ENCODE measurements around the gene PDE7B.
A peak's percentile ranks its signal among the peaks of the same experiment; 100 is the strongest.

PDE7B gene

GRCh38 chr6:135946674-135947073 lies 95.2 kb downstream of the PDE7B start:
- Histone ChIP-seq H3K4me3 (replicated peaks; ENCODE audit: insufficient read depth, low read length) (no peak overlapping the region), H3K27me3 (ENCODE audit: insufficient read depth, poor library complexity, severe bottlenecking) (no peaks in the 10 kb centered on the region), H3K27ac (replicated peaks) (no peak overlapping the region)
- no peak for DNase-seq (ENCODE audit: low read depth in 1 of 2, low spot score in 1 of 2)
- TF ChIP-seq CTCF (IDR thresholded peaks at IDR 0.05; ENCODE audit: insufficient read depth, low read length) (no peak), SPI1 (IDR thresholded peaks at IDR 0.05; ENCODE audit: borderline replicate concordance, low read depth) (no peak), GABPA (IDR thresholded peaks at IDR 0.05; ENCODE audit: low read depth) (no peak), POLR2AphosphoS5 (IDR thresholded peaks at IDR 0.05; ENCODE audit: low read depth) (no peak), REST (IDR thresholded peaks at IDR 0.05; ENCODE audit: insufficient replicate concordance, low read depth) (no peak)

GRCh38 chr6:135950669-135951068 lies 99.2 kb downstream of the PDE7B start:
- TF ChIP-seq POLR2AphosphoS5 (IDR thresholded peaks at IDR 0.05; ENCODE audit: low read depth), result no peak
- Histone ChIP-seq H3K27me3 (ENCODE audit: insufficient read depth, poor library complexity, severe bottlenecking) (no peaks in the 10 kb centered on the region), H3K27ac (replicated peaks) (no peak overlapping the region), H3K4me3 (replicated peaks; ENCODE audit: insufficient read depth, low read length) (no peak overlapping the region)
- DNase-seq (ENCODE audit: low read depth in 1 of 2, low spot score in 1 of 2), result no peak

GRCh38 chr6:135951169-135951568 lies 99.7 kb downstream of the PDE7B start:
- no peaks in the 10 kb centered on the region for H3K27me3 ChIP-seq (ENCODE audit: insufficient read depth, poor library complexity, severe bottlenecking)
- TF ChIP-seq POLR2AphosphoS5 (IDR thresholded peaks at IDR 0.05; ENCODE audit: low read depth) (no peak), CTCF (IDR thresholded peaks at IDR 0.05; ENCODE audit: insufficient read depth, low read length) (no peak), GABPA (IDR thresholded peaks at IDR 0.05; ENCODE audit: low read depth) (no peak), REST (IDR thresholded peaks at IDR 0.05; ENCODE audit: insufficient replicate concordance, low read depth) (no peak), SPI1 (IDR thresholded peaks at IDR 0.05; ENCODE audit: borderline replicate concordance, low read depth) (peak; percentile 89)
- DNase-seq (ENCODE audit: low read depth in 1 of 2, low spot score in 1 of 2), result no peak

GRCh38 chr6:135953818-135954217 lies 102.3 kb downstream of the PDE7B start:
- DNase-seq (ENCODE audit: low read depth in 1 of 2, low spot score in 1 of 2), result no peak

More at GRCh38 chr6:135951169-135951568, 99.7 kb downstream of the PDE7B start:
- Histone ChIP-seq H3K4me3 (replicated peaks; ENCODE audit: insufficient read depth, low read length) (no peak overlapping the region), H3K27ac (replicated peaks) (no peak overlapping the region)

More at GRCh38 chr6:135953818-135954217, 102.3 kb downstream of the PDE7B start:
- Histone ChIP-seq H3K4me3 (replicated peaks; ENCODE audit: insufficient read depth, low read length) (no peak overlapping the region), H3K27me3 (ENCODE audit: insufficient read depth, poor library complexity, severe bottlenecking) (no peaks in the 10 kb centered on the region), H3K27ac (replicated peaks) (no peak overlapping the region)
- no peak for TF ChIP-seq GABPA (IDR thresholded peaks at IDR 0.05; ENCODE audit: low read depth)
- TF ChIP-seq CTCF (IDR thresholded peaks at IDR 0.05; ENCODE audit: insufficient read depth, low read length), result no peak
- TF ChIP-seq REST (IDR thresholded peaks at IDR 0.05; ENCODE audit: insufficient replicate concordance, low read depth), result no peak
- TF ChIP-seq SPI1 (IDR thresholded peaks at IDR 0.05; ENCODE audit: borderline replicate concordance, low read depth), result no peak
- no peak for TF ChIP-seq POLR2AphosphoS5 (IDR thresholded peaks at IDR 0.05; ENCODE audit: low read depth)
